Gastrocnemius medialis (tissue), 4 donors: ENCODE data around the gene DGCR2.

ENCODE experiments used
- POLR2A ChIP-seq, 2 donors: fragments of 450-650 bp; IDR thresholded peaks; one replicate each; pipeline ENCODE4 v1.6.1; 2017; ENCODE audit warnings: antibody characterized with exemption in 2 of 2, mild to moderate bottlenecking in 2 of 2, moderate library complexity in 2 of 2
- TF ChIP-seq, protein P1 (sequence below), 5 experiments: fragments of 450-650 bp in 3 of 5; fragments of 200-600 bp in 2 of 5; sonication (generic) in 2 of 5; IDR thresholded peaks in 4 of 5; conservative IDR thresholded peaks in 1 of 5; 1 replicate in 4 of 5; 2 replicates in 1 of 5; pipeline ENCODE4 v1.5.1; 2016 to 2019; ENCODE audit warnings: antibody characterized with exemption in 5 of 5, mild to moderate bottlenecking in 3 of 5, moderate library complexity in 3 of 5

DNA sequence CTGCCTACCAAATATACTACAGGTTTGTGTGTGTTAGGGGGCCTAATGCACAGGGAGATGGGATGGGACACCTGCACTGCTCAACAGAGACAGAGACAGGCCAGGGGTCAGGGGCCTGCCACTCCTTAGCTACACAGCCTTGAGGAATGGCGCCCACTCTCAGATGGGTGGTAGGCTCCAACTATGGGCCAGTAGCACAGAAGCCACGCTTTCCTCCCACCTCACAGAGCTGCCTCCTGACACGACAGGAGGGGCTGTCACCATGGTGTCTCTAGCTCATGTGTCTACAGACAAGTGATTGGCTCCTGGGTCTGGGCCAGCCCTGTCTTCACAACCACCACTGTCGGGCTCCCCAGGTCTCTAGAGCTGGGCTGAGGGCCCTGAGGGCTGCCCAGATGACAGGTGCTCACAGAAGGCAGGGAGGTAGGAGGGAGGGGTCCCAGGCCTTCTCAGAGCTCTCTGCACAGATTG, 81.8 kb downstream of the DGCR2 start:
- TF ChIP-seq, protein P1, sequence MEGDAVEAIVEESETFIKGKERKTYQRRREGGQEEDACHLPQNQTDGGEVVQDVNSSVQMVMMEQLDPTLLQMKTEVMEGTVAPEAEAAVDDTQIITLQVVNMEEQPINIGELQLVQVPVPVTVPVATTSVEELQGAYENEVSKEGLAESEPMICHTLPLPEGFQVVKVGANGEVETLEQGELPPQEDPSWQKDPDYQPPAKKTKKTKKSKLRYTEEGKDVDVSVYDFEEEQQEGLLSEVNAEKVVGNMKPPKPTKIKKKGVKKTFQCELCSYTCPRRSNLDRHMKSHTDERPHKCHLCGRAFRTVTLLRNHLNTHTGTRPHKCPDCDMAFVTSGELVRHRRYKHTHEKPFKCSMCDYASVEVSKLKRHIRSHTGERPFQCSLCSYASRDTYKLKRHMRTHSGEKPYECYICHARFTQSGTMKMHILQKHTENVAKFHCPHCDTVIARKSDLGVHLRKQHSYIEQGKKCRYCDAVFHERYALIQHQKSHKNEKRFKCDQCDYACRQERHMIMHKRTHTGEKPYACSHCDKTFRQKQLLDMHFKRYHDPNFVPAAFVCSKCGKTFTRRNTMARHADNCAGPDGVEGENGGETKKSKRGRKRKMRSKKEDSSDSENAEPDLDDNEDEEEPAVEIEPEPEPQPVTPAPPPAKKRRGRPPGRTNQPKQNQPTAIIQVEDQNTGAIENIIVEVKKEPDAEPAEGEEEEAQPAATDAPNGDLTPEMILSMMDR (IDR thresholded peaks at IDR 0.05 in 4 of 5, conservative IDR thresholded peaks at IDR 0.05 in 1 of 5) = no peak
- no peak for TF ChIP-seq POLR2A (IDR thresholded peaks at IDR 0.05)
